Sigmoid colon (tissue), 4 donors: Measurements from ENCODE around the gene PTMA.

Experiments
- CTCF ChIP-seq, 4 experiments: fragments of 450-650 bp in 3 of 4; fragments of 200-600 bp in 1 of 4; IDR thresholded peaks; one replicate each; pipeline ENCODE4 v1.5.1; 2016 to 2019; ENCODE audit warnings: antibody characterized with exemption in 4 of 4, mild to moderate bottlenecking in 3 of 4, moderate library complexity in 2 of 4
- EP300 ChIP-seq, 4 donors: sonication (generic); formaldehyde crosslinking; IDR thresholded peaks; one replicate each; pipeline ENCODE4 v1.6.1; 2017; ENCODE audit warnings: antibody characterized with exemption in 4 of 4
- POLR2A ChIP-seq, 2 donors: fragments of 450-650 bp; IDR thresholded peaks; one replicate each; pipeline ENCODE4 v1.6.1; 2016; ENCODE audit warnings: antibody characterized with exemption in 2 of 2, mild to moderate bottlenecking in 2 of 2, moderate library complexity in 2 of 2
- POLR2AphosphoS5 ChIP-seq, 4 donors: sonication (generic); formaldehyde crosslinking; IDR thresholded peaks; one replicate each; pipeline ENCODE4 v1.6.1; 2017; ENCODE audit warnings: antibody characterized with exemption in 4 of 4

GRCh38 chr2:231693956-231694355, 14.4 kb upstream of the PTMA start:
- no peak for TF ChIP-seq EP300 (IDR thresholded peaks at IDR 0.05)
- TF ChIP-seq CTCF (IDR thresholded peaks at IDR 0.05) = no peak
- TF ChIP-seq POLR2A (IDR thresholded peaks at IDR 0.05) = no peak
- no peak for TF ChIP-seq POLR2AphosphoS5 (IDR thresholded peaks at IDR 0.05)
